ENCODE measurements around the gene LELP1. TPM values are rescaled to one million over a fixed set of nuclear protein-coding genes. Genes with fewer than 3 reads are reported as not detected.
"Not testable (repeated sequence)": the region's sequence is repeated elsewhere in the genome, so short reads cannot be mapped to it uniquely, and the experiment has no call there.

The LELP1 gene
- total RNA-seq: not detected
- polyA plus RNA-seq: not detected

DNA sequence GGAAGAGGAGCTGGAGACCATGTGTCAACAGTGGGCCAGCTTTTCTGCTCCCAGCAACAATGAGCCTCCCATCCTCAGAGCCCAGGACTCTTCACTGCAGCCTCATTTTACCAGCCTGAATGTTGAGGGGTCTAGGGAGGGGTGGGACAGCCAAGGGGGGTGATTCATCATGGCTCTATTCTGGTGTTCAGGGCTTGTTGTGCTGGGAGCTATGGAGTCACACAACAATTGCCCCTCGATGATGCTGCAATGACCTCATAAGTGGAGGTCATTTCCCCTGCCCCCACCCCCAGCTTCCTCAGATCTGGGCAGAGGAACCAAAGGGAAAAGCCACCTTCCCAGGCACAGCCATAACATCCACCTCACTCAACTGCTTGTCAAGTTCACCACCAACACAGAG lies at the start of gene LELP1:
TSS of gene LELP1 (plus strand) at position 301 of the 400 bp plus-strand sequence. CDS start 1,278 bp downstream, outside the sequence.
- ATAC-seq (ENCODE audit: low read depth in 2 of 2): no peak

DNA sequence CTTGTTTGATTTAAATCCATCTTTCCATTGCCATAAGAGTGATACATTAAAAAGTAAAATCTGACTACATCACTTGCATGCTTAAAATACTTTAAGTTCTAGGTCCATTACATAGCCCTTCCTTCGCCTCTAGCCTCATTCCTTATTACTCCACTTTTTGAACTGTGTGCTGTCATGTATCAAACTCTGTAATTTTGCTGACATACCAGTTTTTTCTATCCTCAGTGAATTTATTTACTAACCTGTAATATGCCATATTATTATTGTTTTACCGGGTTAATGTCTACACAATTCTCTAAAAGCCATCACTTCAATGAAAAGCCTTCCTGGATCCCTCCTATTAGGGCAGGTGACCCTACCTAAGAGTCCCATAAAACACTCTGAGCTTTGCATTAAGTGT lies 47.7 kb upstream of the LELP1 start:
- Mint-ChIP-seq H3K4me3 (no peak overlapping the region), H3K36me3 (no peaks in the 10 kb centered on the region), H3K4me1 (no peaks in the 10 kb centered on the region), H3K9me3 (peaks cover 0 to 21% (median 8%) of the 10 kb centered on the region in 7 donors), H3K27me3 (peaks cover 25% of the 10 kb centered on the region), H3K27ac (no peak overlapping the region)
- no peak for ATAC-seq (ENCODE audit: low read depth in 2 of 2)
- Histone ChIP-seq H3K36me3 (ENCODE audit: control insufficient read depth, insufficient read depth, low read length) (no peaks in the 10 kb centered on the region), H3K4me3 (ENCODE audit: low read depth, low read length) (no peak overlapping the region), H3K27ac (ENCODE audit: insufficient read depth, low read length, poor library complexity, severe bottlenecking) (no peak overlapping the region), H3K4me1 (ENCODE audit: control insufficient read depth, insufficient read depth, low read length, poor library complexity, severe bottlenecking) (no peaks in the 10 kb centered on the region), H3K27me3 (ENCODE audit: control insufficient read depth, insufficient read depth, low read length) (peaks cover 11% of the 10 kb centered on the region), H3K9me3 (ENCODE audit: control insufficient read depth in 2 of 2, low read length in 2 of 2) (peaks cover 0 to 12% of the 10 kb centered on the region in 2 experiments)
- no peak for DNase-seq

More for the DNA sequence above, at the start of gene LELP1:
- peaks cover 0 to 3% (median 0%) of the 10 kb centered on the region in 7 donors for H3K9me3 Mint-ChIP-seq
- H3K4me3 ChIP-seq (ENCODE audit: low read depth, low read length): no peak within 1 kb of the TSS
- H3K27ac ChIP-seq (ENCODE audit: insufficient read depth, low read length, poor library complexity, severe bottlenecking): no peak within 1 kb of the TSS
- no peak within 1 kb of the TSS for H3K4me3 Mint-ChIP-seq
- H3K36me3 ChIP-seq (ENCODE audit: control insufficient read depth, insufficient read depth, low read length): no peaks in the 10 kb centered on the region
- H3K4me1 Mint-ChIP-seq: no peaks in the 10 kb centered on the region
- H3K4me1 ChIP-seq (ENCODE audit: control insufficient read depth, insufficient read depth, low read length, poor library complexity, severe bottlenecking): no peaks in the 10 kb centered on the region
- H3K27me3 Mint-ChIP-seq: peaks cover 16% of the 10 kb centered on the region
- DNase-seq: no peak
- no peaks in the 10 kb centered on the region for H3K9me3 ChIP-seq (ENCODE audit: control insufficient read depth in 2 of 2, low read length in 2 of 2)
- H3K27me3 ChIP-seq (ENCODE audit: control insufficient read depth, insufficient read depth, low read length): peaks cover 5% of the 10 kb centered on the region
- H3K36me3 Mint-ChIP-seq: no peaks in the 10 kb centered on the region
- no peak within 1 kb of the TSS for H3K27ac Mint-ChIP-seq

DNA sequence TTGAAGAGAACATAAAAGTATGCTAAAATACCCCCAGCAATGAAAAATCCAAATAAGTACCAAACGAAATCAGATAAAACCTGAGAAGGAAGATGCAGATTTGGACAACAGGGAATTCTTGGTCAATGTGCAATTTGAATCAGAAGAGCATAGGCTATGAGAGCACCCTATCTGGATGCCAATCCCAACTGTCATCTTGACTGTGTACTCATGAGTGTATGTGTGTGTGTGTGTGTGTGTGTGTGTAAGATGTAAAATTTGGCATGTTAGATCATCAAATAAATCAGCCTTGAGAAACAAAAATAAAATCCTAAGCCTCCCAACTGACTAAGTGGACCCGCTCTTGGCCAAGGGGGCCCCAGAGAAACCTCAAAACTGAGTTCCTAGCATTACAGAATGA lies 34.5 kb upstream of the LELP1 start:
- Histone ChIP-seq H3K27ac (ENCODE audit: insufficient read depth, low read length, poor library complexity, severe bottlenecking) (no peak overlapping the region), H3K9me3 (ENCODE audit: control insufficient read depth in 2 of 2, low read length in 2 of 2) (no peaks in the 10 kb centered on the region), H3K4me3 (ENCODE audit: low read depth, low read length) (no peak overlapping the region), H3K4me1 (ENCODE audit: control insufficient read depth, insufficient read depth, low read length, poor library complexity, severe bottlenecking) (no peaks in the 10 kb centered on the region), H3K36me3 (ENCODE audit: control insufficient read depth, insufficient read depth, low read length) (no peaks in the 10 kb centered on the region), H3K27me3 (ENCODE audit: control insufficient read depth, insufficient read depth, low read length) (peaks cover 4% of the 10 kb centered on the region)
- no peak for ATAC-seq (ENCODE audit: low read depth in 2 of 2)
- Mint-ChIP-seq H3K4me3 (no peak overlapping the region), H3K9me3 (peaks cover 0 to 1% (median 0%) of the 10 kb centered on the region in 7 donors), H3K36me3 (no peaks in the 10 kb centered on the region), H3K4me1 (no peaks in the 10 kb centered on the region), H3K27ac (no peak overlapping the region), H3K27me3 (peaks cover 11% of the 10 kb centered on the region)
- DNase-seq: no peak

GRCh38 chr1:153174624-153175023 lies 28.6 kb upstream of the LELP1 start:
- Histone ChIP-seq H3K9me3 (ENCODE audit: control insufficient read depth in 2 of 2, low read length in 2 of 2) (no peaks in the 10 kb centered on the region), H3K27me3 (ENCODE audit: control insufficient read depth, insufficient read depth, low read length) (peaks cover 4% of the 10 kb centered on the region), H3K27ac (ENCODE audit: insufficient read depth, low read length, poor library complexity, severe bottlenecking) (no peak overlapping the region), H3K4me3 (ENCODE audit: low read depth, low read length) (no peak overlapping the region), H3K4me1 (ENCODE audit: control insufficient read depth, insufficient read depth, low read length, poor library complexity, severe bottlenecking) (no peaks in the 10 kb centered on the region), H3K36me3 (ENCODE audit: control insufficient read depth, insufficient read depth, low read length) (no peaks in the 10 kb centered on the region)
- H3K9me3 Mint-ChIP-seq: peaks cover 0 to 1% (median 0%) of the 10 kb centered on the region in 7 donors
- H3K36me3 Mint-ChIP-seq: no peaks in the 10 kb centered on the region
- peaks cover 3% of the 10 kb centered on the region for H3K27me3 Mint-ChIP-seq
- H3K4me3 Mint-ChIP-seq: no peak overlapping the region
- H3K4me1 Mint-ChIP-seq: no peaks in the 10 kb centered on the region
- DNase-seq: no peak
- H3K27ac Mint-ChIP-seq: no peak overlapping the region
- ATAC-seq (ENCODE audit: low read depth in 2 of 2): no peak

- Histone ChIP-seq H3K9me3 (ENCODE audit: control insufficient read depth in 2 of 2, low read length in 2 of 2) (no peaks in the 10 kb centered on the region), H3K27ac (ENCODE audit: insufficient read depth, low read length, poor library complexity, severe bottlenecking) (no peak overlapping the region), H3K27me3 (ENCODE audit: control insufficient read depth, insufficient read depth, low read length) (peaks cover 7% of the 10 kb centered on the region), H3K36me3 (ENCODE audit: control insufficient read depth, insufficient read depth, low read length) (no peaks in the 10 kb centered on the region), H3K4me3 (ENCODE audit: low read depth, low read length) (no peak overlapping the region), H3K4me1 (ENCODE audit: control insufficient read depth, insufficient read depth, low read length, poor library complexity, severe bottlenecking) (no peaks in the 10 kb centered on the region)
- Mint-ChIP-seq H3K36me3 (no peaks in the 10 kb centered on the region), H3K4me3 (no peak overlapping the region), H3K4me1 (no peaks in the 10 kb centered on the region), H3K9me3 (peaks cover 0 to 4% (median 0%) of the 10 kb centered on the region in 7 donors), H3K27ac (no peak overlapping the region), H3K27me3 (peaks cover 15% of the 10 kb centered on the region)
- DNase-seq (no peak), ATAC-seq (ENCODE audit: low read depth in 2 of 2) (no peak)
Measured at GRCh38 chr1:153178922-153179321, 24.3 kb upstream of the LELP1 start.

GRCh38 chr1:153180556-153180955 lies 22.7 kb upstream of the LELP1 start:
- ATAC-seq (ENCODE audit: low read depth in 2 of 2) (no peak), DNase-seq (no peak)
- H3K27ac Mint-ChIP-seq: no peak overlapping the region
- H3K36me3 Mint-ChIP-seq: no peaks in the 10 kb centered on the region
- H3K9me3 Mint-ChIP-seq: peaks cover 0 to 16% (median 1%) of the 10 kb centered on the region in 7 donors
- peaks cover 19% of the 10 kb centered on the region for H3K27me3 Mint-ChIP-seq
- H3K9me3 ChIP-seq (ENCODE audit: control insufficient read depth in 2 of 2, low read length in 2 of 2): no peaks in the 10 kb centered on the region
- no peak overlapping the region for H3K4me3 Mint-ChIP-seq
- H3K4me3 ChIP-seq (ENCODE audit: low read depth, low read length): no peak overlapping the region
- no peaks in the 10 kb centered on the region for H3K36me3 ChIP-seq (ENCODE audit: control insufficient read depth, insufficient read depth, low read length)
- H3K27me3 ChIP-seq (ENCODE audit: control insufficient read depth, insufficient read depth, low read length): peaks cover 7% of the 10 kb centered on the region
- H3K4me1 ChIP-seq (ENCODE audit: control insufficient read depth, insufficient read depth, low read length, poor library complexity, severe bottlenecking): no peaks in the 10 kb centered on the region
- H3K4me1 Mint-ChIP-seq: no peaks in the 10 kb centered on the region
- no peak overlapping the region for H3K27ac ChIP-seq (ENCODE audit: insufficient read depth, low read length, poor library complexity, severe bottlenecking)

DNA sequence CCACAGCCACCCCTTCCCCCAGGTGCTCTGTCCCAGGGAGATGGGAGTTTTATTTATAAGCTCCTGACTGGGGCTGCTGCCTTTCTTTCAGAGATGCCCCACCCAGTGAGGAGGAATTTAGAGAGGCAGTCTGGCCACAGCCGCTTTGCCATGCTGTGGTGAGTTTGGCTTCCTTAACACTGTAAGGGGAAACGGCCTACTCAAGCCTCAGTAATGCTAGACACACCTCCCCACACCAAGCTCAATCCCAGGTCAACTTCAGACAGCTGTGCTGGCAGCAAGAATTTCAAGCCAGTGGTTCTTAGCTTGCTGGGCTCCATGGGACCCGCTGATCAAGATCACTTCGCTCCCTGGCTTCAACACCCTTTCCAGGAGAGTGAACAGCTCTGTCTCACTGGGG lies 14.9 kb upstream of the LELP1 start:
- DNase-seq; H3K4me1 ChIP-seq (ENCODE audit: control insufficient read depth, insufficient read depth, low read length, poor library complexity, severe bottlenecking); H3K36me3 ChIP-seq (ENCODE audit: control insufficient read depth, insufficient read depth, low read length); H3K4me3 Mint-ChIP-seq; H3K4me3 ChIP-seq (ENCODE audit: low read depth, low read length); ATAC-seq (ENCODE audit: low read depth in 2 of 2); H3K9me3 ChIP-seq (ENCODE audit: control insufficient read depth in 2 of 2, low read length in 2 of 2); H3K27ac ChIP-seq (ENCODE audit: insufficient read depth, low read length, poor library complexity, severe bottlenecking); H3K27ac Mint-ChIP-seq; H3K36me3 Mint-ChIP-seq; H3K4me1 Mint-ChIP-seq: not testable (repeated sequence)
- Mint-ChIP-seq H3K27me3 (peaks cover 10% of the 10 kb centered on the region), H3K9me3 (peaks cover 0 to 29% (median 6%) of the 10 kb centered on the region in 7 donors)
- H3K27me3 ChIP-seq (ENCODE audit: control insufficient read depth, insufficient read depth, low read length): peaks cover 14% of the 10 kb centered on the region

GRCh38 chr1:153190373-153190772 lies 12.9 kb upstream of the LELP1 start:
- DNase-seq (no peak), ATAC-seq (ENCODE audit: low read depth in 2 of 2) (no peak)
- peaks cover 0 to 17% (median 6%) of the 10 kb centered on the region in 7 donors for H3K9me3 Mint-ChIP-seq
- Histone ChIP-seq H3K36me3 (ENCODE audit: control insufficient read depth, insufficient read depth, low read length) (no peaks in the 10 kb centered on the region), H3K27me3 (ENCODE audit: control insufficient read depth, insufficient read depth, low read length) (peaks cover 18% of the 10 kb centered on the region), H3K4me1 (ENCODE audit: control insufficient read depth, insufficient read depth, low read length, poor library complexity, severe bottlenecking) (no peaks in the 10 kb centered on the region), H3K9me3 (ENCODE audit: control insufficient read depth in 2 of 2, low read length in 2 of 2) (no peaks in the 10 kb centered on the region), H3K27ac (ENCODE audit: insufficient read depth, low read length, poor library complexity, severe bottlenecking) (no peak overlapping the region), H3K4me3 (ENCODE audit: low read depth, low read length) (no peak overlapping the region)
- H3K4me3 Mint-ChIP-seq: no peak overlapping the region
- peaks cover 8% of the 10 kb centered on the region for H3K27me3 Mint-ChIP-seq
- no peaks in the 10 kb centered on the region for H3K36me3 Mint-ChIP-seq
- H3K4me1 Mint-ChIP-seq: no peaks in the 10 kb centered on the region
- H3K27ac Mint-ChIP-seq: no peak overlapping the region
